Thoracic aorta (tissue), 2 donors: ENCODE measurements around the gene PCED1A. TPM values are rescaled to one million over a fixed set of nuclear protein-coding genes. Genes with fewer than 3 reads are reported as not detected.

Experiments
- ATAC-seq: fragments of 150-250 bp; one replicate; pipeline ENCODE4 v1.8.0; 2017; ENCODE audit warnings: low read depth; ENCODE audit not compliant: insufficient number of reproducible peaks, low FRiP score
- DNase-seq: peaks from one replicate; pipeline ENCODE4 v3.0.0-alpha.2; 2020; ENCODE audit warnings: low spot score
- H3K27ac ChIP-seq, 2 donors: fragments of 200-600 bp; sonication (generic); 1 replicate in 1 of 2; 2 replicates in 1 of 2; pipeline ENCODE4 v1.5.1; 2016; ENCODE audit warnings: mild to moderate bottlenecking in 2 of 2, moderate library complexity in 2 of 2
- H3K27me3 ChIP-seq: fragments of 200-600 bp; sonication (generic); replicated peaks from 2 replicates; pipeline ENCODE4 v1.6.0; 2016; ENCODE audit warnings: mild to moderate bottlenecking; ENCODE audit not compliant: insufficient read depth
- H3K36me3 ChIP-seq: fragments of 200-600 bp; sonication (generic); one replicate; pipeline ENCODE4 v1.5.1; 2016
- H3K4me1 ChIP-seq, 2 donors: fragments of 200-600 bp; sonication (generic); 1 replicate in 1 of 2; 2 replicates in 1 of 2; pipeline versions ENCODE4 v1.5.1 to v1.6.0; 2016; ENCODE audit warnings: low read depth in 2 of 2, mild to moderate bottlenecking in 1 of 2; ENCODE audit not compliant: control insufficient read depth in 1 of 2
- H3K4me3 ChIP-seq: fragments of 200-600 bp; sonication (generic); 2 replicates; pipeline ENCODE4 v1.5.1; 2016; ENCODE audit warnings: mild to moderate bottlenecking
- H3K9me3 ChIP-seq: fragments of 200-600 bp; sonication (generic); 2 replicates; pipeline ENCODE4 v1.5.1; 2016
- CTCF ChIP-seq: fragments of 200-600 bp; sonication (generic); IDR thresholded peaks from one replicate; pipeline ENCODE4 v1.5.1; 2019; ENCODE audit warnings: antibody characterized with exemption
- total RNA-seq, 2 donors: library from RNA; depleted of rRNA; stranded (reverse); fragments of >200 nt; gene quantifications; one replicate each; pipeline versions ENCODE4 v1.1.0 to v1.2.3, GENCODE V29; 2016

Gene PCED1A
- total RNA-seq, 2 donors from 2014 or later: 40.6 to 44.3 TPM

DNA sequence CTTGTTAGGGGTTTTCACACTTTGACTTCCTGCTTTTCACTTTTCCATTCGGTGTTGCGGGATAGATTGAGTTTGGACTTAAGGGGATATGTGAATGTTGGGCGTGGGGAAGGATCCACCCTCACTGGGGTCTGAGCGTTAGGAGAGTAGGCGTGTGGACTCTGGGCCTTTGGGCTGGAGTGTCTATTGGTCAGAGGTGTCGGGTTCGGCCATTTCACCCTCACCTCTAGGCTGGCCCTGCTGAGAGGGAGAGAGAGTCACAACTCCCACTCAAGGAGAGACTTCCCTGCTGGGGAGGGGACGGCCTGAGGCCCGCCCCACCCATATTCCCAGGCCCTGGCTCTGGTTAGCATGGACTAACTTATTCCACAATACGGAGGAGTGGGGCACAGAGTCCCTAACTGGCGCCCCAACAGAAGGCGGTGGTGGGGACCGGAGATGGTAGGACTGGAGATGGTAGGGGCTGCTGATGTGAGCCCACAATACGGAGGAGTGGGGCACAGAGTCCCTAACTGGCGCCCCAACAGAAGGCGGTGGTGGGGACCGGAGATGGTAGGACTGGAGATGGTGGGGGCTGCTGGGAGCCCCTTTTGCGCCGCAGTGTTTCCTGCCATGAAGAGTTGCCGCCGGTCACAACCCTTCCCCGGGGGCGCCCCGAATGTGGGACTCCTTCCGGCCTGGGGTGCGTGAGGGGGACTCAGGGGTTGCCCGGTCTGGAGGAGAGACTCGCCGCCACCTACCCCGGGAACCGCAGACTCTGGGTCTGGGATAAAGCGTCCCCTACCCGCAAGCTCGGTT lies 31.4 kb upstream of the PCED1A start:
- Histone ChIP-seq H3K9me3 (no peaks in the 10 kb centered on the region), H3K36me3 (no peaks in the 10 kb centered on the region), H3K4me3 (peak overlapping the region; percentile 98), H3K27me3 (no peaks in the 10 kb centered on the region), H3K27ac (no peak overlapping the region), H3K4me1 (peaks cover 11 to 40% of the 10 kb centered on the region in 2 donors)
- DNase-seq: no peak
- ATAC-seq: no peak
- TF ChIP-seq CTCF: no peak

DNA sequence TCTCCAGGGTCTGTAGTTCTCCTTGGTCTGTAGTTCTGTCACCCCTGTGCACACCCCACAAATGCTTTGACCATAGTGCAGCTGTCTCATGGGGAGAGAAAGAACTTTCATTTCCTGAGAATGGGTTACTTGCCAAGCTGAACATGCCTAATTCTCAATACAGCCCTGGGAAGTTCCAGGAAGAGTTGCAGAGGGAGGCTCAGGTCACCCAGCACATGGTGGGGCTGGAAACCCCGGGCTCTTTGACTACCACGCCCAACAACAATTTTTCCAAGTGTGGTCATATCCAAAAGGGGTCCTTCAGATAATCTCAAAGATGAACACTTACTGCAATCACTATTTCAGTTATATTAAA lies 30.6 kb upstream of the PCED1A start:
- no peak for TF ChIP-seq CTCF
- H3K9me3 ChIP-seq: no peaks in the 10 kb centered on the region
- H3K4me3 ChIP-seq: no peak overlapping the region
- ATAC-seq (no peak), DNase-seq (no peak)
- peaks cover 2% of the 10 kb centered on the region for H3K36me3 ChIP-seq
- no peak overlapping the region for H3K27ac ChIP-seq
- no peaks in the 10 kb centered on the region for H3K27me3 ChIP-seq
- peaks cover 11 to 37% of the 10 kb centered on the region in 2 donors for H3K4me1 ChIP-seq

DNA sequence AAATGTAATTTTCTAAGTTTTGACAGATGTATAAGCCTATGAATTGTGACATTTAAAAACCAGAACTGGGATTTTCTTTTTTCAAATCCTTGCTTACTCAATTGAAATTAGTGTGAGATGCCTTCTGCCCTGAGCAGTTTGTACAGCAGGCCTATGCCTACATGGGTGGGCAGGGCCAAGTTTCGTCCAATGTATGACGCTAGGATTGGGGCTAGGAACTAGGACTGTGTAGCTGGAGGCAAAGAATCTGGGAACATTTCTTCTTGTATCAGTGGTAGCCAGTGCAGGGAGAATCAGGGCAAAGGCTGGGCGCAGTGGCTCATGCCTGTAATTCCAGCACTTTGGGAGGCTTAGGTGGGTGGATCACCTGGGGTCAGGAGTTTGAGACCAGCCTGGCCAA lies 28.9 kb upstream of the PCED1A start:
- no peaks in the 10 kb centered on the region for H3K27me3 ChIP-seq
- H3K4me1 ChIP-seq: peaks cover 5 to 20% of the 10 kb centered on the region in 2 donors
- ATAC-seq (no peak), DNase-seq (no peak)
- no peak overlapping the region for H3K27ac ChIP-seq
- no peak for TF ChIP-seq CTCF
- no peak overlapping the region for H3K4me3 ChIP-seq
- peaks cover 14% of the 10 kb centered on the region for H3K36me3 ChIP-seq
- H3K9me3 ChIP-seq: no peaks in the 10 kb centered on the region

DNA sequence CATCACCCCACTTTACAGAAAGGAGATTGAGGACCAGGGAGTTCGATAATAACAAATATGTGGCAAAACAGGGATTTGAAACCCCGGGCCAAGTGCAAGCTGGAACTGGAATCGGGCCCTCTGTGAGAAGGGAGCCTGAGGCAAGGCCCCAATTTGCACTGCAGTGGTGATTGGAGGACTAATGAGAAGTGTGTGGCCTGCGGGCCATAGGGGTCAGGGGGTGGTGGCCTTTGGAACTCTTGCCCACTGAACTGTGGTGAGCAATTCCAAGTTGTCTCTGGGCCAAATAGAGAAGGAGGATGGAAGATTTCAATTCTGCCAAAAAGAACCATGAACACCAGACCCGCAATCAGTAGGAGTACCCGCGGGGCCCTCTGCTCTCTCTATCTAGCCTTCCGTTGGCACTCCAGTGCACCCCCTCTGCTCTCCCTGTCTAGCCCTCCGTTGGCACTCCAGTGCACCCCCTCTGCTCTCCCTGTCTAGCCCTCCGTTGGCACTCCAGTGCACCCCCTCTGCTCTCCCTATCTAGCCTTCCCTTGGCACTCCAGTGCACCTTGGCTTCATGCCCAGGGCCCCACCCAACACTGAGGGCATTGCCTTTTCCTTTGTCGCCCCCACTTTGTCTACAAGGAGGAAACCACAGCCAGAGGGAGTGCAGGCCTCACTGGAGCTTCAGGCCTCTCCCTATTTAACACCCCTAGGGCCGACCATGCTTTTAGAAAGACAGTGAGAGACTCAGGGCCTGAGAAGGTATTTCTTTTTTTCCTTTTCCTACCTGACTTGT lies 26.8 kb upstream of the PCED1A start:
- no peak for DNase-seq
- H3K4me1 ChIP-seq: peaks cover 3 to 9% of the 10 kb centered on the region in 2 donors
- H3K27me3 ChIP-seq: no peaks in the 10 kb centered on the region
- TF ChIP-seq CTCF: no peak
- H3K9me3 ChIP-seq: no peaks in the 10 kb centered on the region
- H3K36me3 ChIP-seq: peaks cover 26% of the 10 kb centered on the region
- no peak overlapping the region for H3K27ac ChIP-seq
- no peak for ATAC-seq
- no peak overlapping the region for H3K4me3 ChIP-seq

- Histone ChIP-seq H3K4me1 (peaks cover 0 to 3% of the 10 kb centered on the region in 2 donors), H3K36me3 (peaks cover 29% of the 10 kb centered on the region), H3K27me3 (no peaks in the 10 kb centered on the region), H3K9me3 (no peaks in the 10 kb centered on the region), H3K4me3 (no peak overlapping the region), H3K27ac (no peak overlapping the region)
- ATAC-seq (no peak), DNase-seq (no peak)
- no peak for TF ChIP-seq CTCF
These were observed 25.8 kb upstream of the PCED1A start for GRCh38 chr20:2866236-2866635.
